HG03108 (cell line): ENCODE data around the gene CAPN3.

ENCODE experiments used
- ATAC-seq: cut with Tn5 transposase; IDR thresholded peaks from one replicate; pipeline ENCODE4 v1.9.1; 2021; ENCODE audit warnings: moderate library complexity; ENCODE audit not compliant: unreplicated experiment

The CAPN3 gene

DNA sequence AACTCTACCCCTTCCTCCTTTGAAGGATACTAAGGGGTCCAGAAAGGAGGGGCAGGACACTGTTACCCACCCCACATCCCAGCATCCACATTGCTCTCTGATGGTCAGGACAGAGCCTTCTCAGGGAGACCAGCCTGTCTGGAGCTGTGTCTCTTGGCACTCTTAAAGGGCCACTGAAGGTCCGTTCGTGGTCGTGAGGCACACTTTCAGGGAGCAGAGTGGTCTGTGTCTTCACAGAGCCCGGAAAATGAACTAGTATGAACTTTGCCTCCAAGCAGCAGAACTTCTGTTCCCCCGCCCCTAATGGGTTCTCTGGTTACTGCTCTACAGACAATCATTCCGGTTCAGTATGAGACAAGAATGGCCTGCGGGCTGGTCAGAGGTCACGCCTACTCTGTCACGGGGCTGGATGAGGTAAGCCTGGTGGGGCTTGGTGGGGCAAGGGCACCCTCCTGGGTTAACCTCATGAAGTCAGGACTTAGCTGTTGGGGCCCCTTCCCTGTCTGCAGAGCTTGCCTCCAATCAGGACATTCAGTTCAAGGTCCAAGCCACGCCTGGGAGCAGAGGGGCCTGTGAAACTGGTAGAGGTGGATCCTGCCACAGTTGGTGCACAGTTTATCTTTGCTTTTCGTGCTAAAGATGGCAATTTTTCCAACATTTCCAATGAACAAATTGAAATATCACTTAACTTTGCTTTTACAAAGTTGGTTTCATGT lies 33.2 kb downstream of the CAPN3 start:
- ATAC-seq: no peak

DNA sequence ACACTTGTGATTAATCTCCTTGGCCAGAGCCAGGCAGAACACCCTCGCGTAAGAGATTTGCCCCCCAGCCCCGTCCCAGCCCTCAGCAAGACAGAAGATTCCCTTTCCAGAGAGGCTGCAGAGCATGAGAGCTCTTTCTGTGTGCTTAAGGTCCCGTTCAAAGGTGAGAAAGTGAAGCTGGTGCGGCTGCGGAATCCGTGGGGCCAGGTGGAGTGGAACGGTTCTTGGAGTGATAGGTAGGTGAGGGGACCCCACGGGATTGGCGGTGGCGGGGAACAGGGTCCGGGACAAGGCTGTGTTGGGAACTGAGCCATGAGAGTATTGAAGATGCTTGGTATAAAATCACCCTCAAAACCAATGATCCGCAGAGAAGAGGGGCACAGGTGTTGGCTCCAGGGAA lies 34.8 kb downstream of the CAPN3 start:
- no peak for ATAC-seq

DNA sequence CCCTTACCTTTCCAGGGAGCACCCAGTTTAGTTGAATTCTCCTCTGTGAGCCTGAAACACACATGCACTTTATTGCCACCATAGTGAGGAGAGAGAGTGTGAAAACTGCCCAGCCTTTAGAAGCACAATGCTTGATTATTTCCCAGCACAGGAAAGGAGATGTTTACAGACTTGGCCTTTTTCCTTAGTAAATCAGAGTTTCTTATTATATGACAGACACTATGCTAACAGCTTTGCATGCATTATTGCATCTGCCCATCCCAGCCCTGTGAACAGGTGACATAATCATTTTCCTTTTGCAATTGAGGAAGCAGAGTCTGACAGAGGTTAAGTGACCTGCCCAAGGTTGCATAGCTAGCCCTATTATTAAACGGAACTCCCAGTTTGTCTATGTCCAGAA lies 36.5 kb downstream of the CAPN3 start:
- ATAC-seq: no peak

DNA sequence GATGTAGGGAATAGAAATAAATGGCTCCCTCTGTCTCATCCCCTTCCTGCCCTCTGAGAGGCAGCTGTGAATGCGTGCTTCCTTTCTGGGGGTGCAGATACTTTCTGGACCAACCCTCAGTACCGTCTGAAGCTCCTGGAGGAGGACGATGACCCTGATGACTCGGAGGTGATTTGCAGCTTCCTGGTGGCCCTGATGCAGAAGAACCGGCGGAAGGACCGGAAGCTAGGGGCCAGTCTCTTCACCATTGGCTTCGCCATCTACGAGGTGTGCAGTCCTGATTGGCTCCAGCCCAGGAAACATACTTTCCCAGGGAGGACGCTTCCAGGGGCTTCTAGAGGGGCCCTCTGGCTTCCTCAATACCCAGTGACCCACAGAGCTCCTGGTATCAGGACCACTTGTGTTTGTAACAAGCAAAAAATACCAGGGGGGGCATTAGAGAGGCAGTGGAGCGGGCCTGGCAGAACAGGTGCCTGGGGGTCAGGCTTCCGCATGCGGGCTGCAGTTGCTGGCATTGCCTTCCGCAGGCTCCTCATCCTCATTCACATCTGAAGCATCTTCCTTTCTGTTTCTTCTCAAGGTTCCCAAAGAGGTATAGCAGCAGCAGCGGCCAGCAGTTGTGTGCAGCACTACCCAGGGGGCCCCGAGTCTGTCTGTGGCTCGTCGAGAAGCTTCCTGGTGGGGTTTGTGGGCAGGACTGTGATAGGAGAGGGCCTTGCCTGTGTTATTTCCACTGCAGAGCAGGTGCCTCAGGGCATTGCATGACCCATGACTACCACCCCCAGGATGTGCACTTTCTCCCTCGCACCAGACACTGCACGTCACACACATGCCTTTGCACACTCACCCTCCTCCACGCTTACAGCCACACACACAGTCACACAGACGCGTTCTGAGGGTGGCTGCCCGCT lies 42.5 kb downstream of the CAPN3 start:
- no peak for ATAC-seq

DNA sequence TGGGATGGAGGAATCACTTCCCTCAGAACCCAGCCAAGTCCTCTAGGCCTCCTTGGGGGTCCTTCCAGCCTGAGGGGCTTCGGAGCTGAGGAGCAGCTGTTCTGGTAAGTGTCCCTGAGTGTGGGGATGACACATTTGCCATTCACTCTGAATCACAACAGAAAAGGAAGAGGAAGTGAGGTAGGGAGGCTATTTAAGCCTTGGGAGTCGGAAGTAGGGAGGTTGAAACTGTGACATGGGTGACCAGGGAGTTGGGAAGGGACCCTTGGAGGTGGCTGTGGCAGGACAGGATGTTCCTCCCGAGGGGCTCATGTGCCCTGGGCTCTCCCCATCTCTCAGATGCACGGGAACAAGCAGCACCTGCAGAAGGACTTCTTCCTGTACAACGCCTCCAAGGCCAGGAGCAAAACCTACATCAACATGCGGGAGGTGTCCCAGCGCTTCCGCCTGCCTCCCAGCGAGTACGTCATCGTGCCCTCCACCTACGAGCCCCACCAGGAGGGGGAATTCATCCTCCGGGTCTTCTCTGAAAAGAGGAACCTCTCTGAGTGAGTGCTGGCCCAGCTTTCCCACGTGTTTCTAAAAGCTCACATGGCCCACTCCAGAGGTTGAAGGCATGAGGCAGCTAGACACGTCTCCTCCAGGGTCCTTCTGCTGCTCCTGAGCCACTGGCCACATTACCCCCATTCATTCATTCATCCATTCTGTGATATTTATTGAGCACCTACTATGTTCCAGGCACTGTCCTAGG lies 43.3 kb downstream of the CAPN3 start:
- no peak for ATAC-seq

DNA sequence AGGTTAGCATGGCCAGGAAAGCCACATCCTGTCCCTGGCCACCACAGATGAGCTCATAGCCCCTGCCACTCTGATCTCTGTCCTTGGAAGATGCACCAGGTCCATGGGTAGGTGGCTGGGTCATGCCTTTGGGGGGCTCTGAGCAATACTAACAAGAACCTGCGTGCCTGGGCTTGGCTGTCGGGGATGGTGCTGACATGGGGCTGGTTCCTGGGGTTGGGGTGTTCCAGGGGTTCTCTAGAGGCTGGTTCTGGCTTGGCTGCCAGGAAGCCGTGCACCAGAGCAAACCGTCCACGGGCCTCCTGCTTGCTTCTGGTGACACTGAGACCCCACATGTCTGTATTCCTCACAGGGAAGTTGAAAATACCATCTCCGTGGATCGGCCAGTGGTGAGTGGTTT lies 44.1 kb downstream of the CAPN3 start:
- ATAC-seq: no peak

DNA sequence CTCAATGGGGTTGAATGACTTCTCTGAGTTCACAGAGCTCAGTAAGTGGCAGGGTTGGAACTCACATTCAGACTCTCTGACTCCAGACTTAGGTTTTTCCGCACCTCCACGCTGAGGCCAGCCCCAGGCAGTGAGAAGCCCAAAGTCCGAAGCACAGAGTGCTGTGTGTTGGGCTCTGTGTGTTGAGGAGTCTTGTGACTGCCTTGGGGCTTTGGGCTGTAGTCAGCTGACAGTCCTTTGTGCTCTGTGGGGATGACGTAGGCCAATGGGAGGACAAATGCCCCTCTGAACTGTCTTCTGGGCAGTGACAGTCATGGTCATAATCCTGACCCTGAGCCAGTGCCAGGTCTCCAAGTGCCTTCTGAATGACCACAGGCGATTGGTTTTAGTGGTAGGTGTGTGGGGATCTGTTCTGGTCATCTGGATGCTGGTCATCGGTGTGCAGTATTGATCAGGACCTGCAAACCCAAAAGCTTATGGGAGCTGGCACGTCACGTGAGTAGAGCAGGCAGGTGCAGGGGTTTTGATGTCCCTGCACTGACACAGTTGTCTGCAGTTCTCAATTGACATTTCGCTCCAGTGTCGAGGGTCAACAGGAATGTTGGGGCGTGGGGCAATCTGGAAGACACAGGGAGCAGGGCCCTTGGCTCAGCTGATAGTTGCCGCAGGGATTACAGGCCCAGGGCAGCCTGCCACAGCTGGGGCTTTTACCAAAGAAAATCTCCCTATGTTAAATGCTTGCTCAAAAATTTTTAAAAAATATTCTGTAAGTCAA lies 45.3 kb downstream of the CAPN3 start:
- ATAC-seq: no peak

DNA sequence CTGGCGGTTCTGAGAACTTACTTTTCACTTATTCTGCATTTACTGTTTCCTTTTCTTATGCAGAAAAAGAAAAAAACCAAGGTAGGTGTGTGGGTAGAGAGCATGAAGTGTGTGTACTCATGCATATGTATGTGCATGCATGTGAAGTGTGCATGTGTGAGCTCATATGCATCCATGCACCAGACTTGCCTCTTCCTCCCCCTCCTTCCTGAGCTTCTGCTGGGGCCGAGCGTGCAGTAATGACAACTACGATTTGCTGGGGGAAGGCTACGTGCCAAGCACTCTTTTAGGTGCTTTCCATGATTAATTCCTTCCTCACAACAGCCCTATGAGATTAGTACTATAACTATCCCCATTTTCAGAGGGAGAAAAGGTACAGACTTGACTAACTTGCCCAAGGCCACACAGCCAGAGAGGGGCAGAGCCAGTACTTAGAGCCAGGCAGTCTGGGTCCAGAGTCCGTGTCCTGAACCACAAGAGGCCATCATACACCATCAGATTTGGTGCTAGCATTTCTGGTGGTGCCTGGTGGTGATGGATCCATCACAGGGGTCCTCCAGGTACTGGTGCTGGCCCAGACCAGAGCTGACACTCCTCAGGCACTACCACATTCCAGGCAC lies 46.7 kb downstream of the CAPN3 start:
- ATAC-seq: no peak

DNA sequence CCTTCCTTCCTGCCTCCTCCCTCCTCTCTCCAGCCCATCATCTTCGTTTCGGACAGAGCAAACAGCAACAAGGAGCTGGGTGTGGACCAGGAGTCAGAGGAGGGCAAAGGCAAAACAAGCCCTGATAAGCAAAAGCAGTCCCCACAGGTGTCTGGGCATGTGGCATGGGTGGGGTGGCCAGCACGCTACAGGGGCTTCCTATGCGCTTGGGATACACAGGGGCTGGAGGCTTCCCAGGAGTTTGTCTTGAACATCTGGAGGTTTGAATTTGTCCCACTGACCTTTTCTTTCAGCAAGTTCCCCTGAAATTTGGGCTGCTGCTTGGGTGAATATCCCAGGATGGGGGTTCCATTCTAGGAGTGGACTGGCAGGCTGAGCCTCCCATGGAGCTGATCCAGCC lies 48.9 kb downstream of the CAPN3 start:
- ATAC-seq: no peak

DNA sequence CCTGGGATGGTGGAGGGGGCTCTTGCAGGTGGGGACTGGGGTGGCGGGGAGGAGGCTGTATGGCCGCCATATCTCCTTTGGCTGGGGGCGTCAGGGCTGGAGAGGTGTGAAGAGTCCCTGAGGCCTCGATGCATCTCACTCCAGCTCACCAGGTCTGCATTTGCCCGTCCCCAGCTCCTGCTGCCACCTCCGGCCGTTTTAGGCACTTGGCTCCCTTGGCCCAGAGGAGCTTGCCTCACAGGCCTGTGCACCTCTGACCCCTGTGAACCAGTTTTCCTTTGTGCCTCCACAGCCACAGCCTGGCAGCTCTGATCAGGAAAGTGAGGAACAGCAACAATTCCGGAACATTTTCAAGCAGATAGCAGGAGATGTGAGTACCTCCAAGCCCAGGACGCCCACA lies 49.7 kb downstream of the CAPN3 start:
- ATAC-seq: no peak

DNA sequence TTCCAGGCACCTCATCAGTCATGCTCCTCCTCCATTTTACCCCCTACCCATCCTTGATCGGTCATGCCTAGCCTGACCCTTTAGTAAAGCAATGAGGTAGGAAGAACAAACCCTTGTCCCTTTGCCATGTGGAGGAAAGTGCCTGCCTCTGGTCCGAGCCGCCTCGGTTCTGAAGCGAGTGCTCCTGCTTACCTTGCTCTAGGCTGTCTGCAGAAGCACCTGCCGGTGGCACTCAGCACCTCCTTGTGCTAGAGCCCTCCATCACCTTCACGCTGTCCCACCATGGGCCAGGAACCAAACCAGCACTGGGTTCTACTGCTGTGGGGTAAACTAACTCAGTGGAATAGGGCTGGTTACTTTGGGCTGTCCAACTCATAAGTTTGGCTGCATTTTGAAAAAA lies 52.6 kb downstream of the CAPN3 start:
- ATAC-seq: no peak

DNA sequence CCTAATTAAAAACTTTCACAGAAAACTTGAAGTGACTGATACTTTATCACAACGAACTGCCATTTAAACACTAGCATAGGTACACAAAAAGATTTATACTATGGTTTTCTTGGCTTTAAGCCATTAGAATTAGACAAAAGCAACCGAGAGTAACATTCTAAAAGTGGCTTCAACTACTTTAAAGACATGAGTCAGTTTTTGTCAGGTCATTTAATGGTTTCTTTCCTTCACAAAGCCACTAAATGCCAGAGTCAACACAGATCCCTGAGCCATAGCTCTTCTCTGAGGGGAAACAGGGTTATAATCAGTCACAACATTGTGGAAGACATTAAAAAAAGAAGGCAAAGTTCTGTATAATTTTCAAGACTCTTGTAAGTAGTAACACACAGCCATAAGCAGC lies 54.6 kb downstream of the CAPN3 start:
- no peak for ATAC-seq

DNA sequence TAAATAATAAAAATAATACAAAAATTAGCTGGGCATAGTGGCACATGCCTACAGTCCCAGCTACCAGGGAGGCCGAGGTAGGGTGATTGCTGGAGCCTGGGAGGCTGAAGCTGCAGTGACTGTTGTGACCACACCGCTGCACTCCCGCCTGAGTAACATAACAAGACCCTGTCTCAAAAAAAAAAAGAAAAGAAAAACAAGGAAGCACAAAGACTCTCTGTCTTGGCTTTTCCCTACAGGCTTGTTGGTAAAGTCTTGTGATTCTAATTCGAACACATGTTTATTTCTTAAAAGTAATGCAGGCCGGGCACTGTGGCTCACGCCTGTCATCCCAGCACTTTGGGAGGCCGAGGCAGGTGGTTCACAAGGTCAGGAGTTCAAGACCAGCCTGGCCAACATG lies 60.1 kb downstream of the CAPN3 start:
- ATAC-seq: no peak

DNA sequence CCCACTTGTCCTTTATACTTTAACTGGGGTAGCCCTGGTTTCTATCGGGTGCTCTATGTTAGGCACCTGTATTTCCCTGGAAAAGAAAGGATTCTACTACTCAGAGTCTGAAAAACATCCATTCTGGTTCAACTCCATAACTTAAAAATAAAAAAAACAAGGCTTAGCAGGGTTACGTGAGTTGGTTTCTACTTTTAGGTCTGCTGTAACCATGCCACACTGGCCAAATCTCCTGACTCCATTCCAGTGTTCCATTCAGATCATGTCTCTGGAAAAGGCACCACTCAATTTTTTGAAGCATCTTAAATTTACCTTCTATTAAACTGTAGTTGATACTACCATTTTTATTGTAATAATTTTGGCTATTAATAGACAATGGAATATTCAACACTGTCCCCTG lies 62.1 kb downstream of the CAPN3 start:
- ATAC-seq: no peak

DNA sequence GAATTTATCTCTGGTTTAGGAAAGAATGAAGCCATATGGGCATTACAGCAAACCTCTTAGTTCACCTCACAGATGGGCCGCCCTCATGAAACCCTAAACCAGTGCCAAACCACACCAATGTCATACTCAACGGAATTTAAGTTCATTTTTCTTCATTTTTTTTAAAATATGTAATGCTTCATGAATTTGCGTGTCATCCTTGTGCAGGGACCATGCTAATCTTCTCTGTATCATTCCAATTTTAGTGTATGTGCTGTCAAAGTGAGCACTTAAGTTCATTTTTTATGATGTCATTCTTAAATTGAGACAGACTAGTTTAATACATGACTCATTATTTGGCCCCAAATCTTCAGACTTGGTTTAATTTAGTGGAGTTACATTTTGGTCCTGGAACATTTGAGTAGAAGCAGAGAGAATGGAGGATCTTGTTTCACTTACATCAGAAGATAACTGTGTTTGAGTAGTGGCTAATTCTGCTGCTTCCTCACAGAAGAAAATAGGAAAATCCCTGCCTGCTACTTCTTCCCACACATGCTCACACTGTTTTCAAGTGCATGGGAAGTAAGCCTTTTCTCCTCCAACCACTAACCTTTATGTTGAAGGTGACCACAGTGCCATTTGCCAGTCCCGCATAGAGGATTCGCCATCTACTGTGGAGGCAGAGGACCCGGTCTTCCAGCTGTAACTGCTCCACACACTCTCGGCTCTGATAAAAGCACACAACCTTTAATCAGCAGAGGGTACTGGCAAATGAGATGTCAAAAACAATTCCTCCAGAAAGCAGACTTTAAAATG lies 68.3 kb downstream of the CAPN3 start:
- ATAC-seq: no peak

DNA sequence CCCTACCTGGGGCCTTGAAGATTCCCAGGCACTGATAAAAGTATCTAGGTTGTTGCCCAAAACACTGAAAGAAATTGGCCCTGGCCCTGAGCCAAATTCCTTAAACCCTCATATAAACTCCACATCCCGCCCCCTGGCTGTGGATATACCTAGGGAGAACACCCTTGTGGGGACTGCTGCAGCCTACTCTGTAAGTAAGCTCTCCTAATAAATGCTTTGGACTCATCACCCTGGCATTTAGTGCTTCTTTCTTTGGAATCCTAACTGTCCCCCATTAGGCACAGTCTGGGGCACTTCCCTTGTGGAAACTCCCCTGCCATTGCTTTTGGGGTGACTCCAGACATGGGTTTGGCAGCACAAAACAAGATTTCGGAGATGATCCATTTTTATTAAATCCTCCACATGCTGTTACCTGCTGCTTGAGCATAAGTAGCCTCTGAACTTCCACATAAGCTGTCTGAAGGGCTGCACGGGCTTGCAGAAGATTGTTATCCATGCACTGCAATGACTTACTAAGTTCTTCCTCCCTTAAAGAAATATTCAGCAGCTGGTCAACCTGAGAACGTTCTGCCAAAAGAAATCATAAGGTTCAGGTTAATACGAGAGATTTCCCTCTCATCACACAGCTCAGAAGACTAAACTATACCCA lies 85.2 kb downstream of the CAPN3 start:
- ATAC-seq: no peak

DNA sequence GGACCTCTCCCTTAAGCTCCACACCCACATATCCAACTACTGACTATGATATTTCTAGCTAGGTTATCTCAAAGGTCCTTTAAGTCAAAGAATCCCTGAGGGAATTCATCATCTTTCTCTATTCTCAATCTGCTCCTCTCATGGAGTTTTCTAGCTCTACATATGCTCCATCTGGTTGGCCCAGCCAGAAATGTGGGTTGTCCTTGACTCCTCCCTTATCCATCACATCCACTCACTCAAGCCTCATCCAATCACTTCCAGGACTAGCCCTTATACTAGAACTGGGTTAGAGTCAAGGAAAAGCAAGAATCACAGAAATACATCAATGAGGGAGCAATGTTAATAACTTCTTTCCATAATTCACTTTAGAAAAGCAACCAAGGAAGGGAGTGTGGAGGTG lies 86.2 kb downstream of the CAPN3 start:
- ATAC-seq: no peak

DNA sequence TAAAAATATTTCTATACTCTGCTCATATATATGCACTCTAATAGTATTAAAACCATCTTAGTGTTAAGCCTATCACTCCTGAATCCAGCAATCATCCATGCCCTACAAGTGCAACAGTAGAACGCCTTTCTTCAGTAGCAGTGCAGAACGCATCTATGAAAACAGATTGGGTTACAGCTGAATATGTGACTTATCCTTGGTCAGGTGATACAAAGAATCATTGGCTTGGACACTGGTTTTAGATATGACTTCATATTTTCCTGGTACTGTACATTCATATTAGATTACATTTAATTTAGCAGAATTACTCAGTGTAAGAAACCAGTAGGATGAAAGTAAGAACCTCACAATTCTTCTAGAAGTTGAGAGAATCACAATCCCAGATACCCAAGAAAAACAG lies 88.3 kb downstream of the CAPN3 start:
- no peak for ATAC-seq

DNA sequence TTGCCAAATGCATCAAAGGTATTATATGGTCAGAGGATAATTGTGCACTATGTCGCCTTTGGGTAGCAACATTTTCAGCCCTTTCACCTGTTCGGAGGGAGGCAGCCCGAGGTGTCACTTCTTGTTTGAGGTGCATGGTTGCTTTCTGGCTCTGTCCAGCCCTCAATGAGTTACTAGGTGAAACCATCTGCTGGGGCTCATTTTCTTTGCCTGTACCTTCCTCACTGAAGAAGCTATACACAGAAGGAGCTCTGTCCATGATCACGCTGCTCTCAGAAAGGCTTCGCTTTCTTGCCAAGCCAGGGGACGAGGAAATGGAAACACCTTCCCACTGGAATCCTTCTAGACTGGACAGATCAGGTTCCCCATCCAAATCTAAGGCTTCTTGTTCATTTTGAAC lies 89.0 kb downstream of the CAPN3 start:
- ATAC-seq: no peak
